Esophagus muscularis mucosa (tissue), 3 donors: ENCODE measurements around the gene SFRP2.

Experiments
- EP300 ChIP-seq: sonication (generic); formaldehyde crosslinking; IDR thresholded peaks from one replicate; pipeline ENCODE4 v1.6.1; 2017; ENCODE audit warnings: antibody characterized with exemption
- TF ChIP-seq, protein P1 (sequence below), 3 experiments: fragments of 200-600 bp in 2 of 3; fragments of 450-650 bp in 1 of 3; sonication (generic) in 2 of 3; IDR thresholded peaks; one replicate each; pipeline ENCODE4 v1.5.1; 2017 to 2019; ENCODE audit warnings: antibody characterized with exemption in 3 of 3, mild to moderate bottlenecking in 2 of 3, moderate library complexity in 1 of 3

DNA sequence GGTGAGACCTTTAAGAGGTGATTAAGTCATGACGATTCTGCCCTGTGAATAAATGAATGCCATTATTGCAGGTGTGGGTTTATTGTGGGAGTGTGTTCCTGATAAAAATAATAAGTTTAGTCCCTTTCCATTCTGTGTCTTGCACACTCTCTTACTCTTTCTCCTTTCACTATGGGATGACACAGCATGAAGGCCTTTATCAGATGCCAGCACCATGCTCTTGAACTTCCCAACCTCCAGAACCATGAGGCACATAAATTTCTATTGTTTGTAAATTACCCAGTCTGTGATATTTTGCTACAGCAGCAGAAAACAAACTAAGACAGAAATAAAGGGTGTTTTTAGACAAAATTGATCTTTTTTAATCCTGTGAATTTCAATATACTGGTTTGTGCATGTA, 10.5 kb downstream of the SFRP2 start:
- no peak for TF ChIP-seq EP300
- TF ChIP-seq, protein P1, sequence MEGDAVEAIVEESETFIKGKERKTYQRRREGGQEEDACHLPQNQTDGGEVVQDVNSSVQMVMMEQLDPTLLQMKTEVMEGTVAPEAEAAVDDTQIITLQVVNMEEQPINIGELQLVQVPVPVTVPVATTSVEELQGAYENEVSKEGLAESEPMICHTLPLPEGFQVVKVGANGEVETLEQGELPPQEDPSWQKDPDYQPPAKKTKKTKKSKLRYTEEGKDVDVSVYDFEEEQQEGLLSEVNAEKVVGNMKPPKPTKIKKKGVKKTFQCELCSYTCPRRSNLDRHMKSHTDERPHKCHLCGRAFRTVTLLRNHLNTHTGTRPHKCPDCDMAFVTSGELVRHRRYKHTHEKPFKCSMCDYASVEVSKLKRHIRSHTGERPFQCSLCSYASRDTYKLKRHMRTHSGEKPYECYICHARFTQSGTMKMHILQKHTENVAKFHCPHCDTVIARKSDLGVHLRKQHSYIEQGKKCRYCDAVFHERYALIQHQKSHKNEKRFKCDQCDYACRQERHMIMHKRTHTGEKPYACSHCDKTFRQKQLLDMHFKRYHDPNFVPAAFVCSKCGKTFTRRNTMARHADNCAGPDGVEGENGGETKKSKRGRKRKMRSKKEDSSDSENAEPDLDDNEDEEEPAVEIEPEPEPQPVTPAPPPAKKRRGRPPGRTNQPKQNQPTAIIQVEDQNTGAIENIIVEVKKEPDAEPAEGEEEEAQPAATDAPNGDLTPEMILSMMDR (IDR thresholded peaks at IDR 0.05): no peak
